ENCODE measurements around the gene CLRN2. TPM values are rescaled to one million over a fixed set of nuclear protein-coding genes. Genes with fewer than 3 reads are reported as not detected.

The CLRN2 gene
- total and polyA plus RNA-seq, 2 of the 4 experiments (the other 2 are of a cell fraction): not detected

- H3K4me2 ChIP-seq (ENCODE audit: low read depth, low read length): no peak overlapping the region
- ChIA-PET POLR2A (ENCODE audit: unreplicated experiment) (no interaction called here), CTCF (no interaction called here)
- no peaks in the 10 kb centered on the region for H4K20me1 ChIP-seq (ENCODE audit: insufficient read depth, low read length)
- H4K8ac ChIP-seq (ENCODE audit: low read depth in 2 of 2, low read length in 2 of 2): no peak overlapping the region
- H3K23ac ChIP-seq (ENCODE audit: low read depth, low read length): no peak overlapping the region
- no peaks in the 10 kb centered on the region for H3K79me1 ChIP-seq (ENCODE audit: low read depth in 1 of 2, low read length in 2 of 2)
- WGBS, 2 experiments (ENCODE audit: extremely low coverage in 2 of 2, insufficient read length in 1 of 2): no CpG with 5 or more reads among the region's 2 CpGs
- H3K4ac ChIP-seq (ENCODE audit: low read depth, low read length): no peak overlapping the region
- no TSS peak for BruUV-seq (replicated peaks)
- H3K4me3 ChIP-seq (ENCODE audit: insufficient read depth, low read depth, low read length): no peak overlapping the region
- H3K14ac ChIP-seq (replicated peaks; ENCODE audit: low read depth, low read length): no peak overlapping the region
- no peak overlapping the region for H2BK5ac ChIP-seq (ENCODE audit: low read depth, low read length, poor library complexity, severe bottlenecking)
- no peak overlapping the region for H3K18ac ChIP-seq (ENCODE audit: low read depth, low read length)
- H2BK120ac ChIP-seq (ENCODE audit: low read depth, low read length): no peak overlapping the region
- intact Hi-C loops (cut with micrococcal nuclease): no loop called here
- H3K9me3 ChIP-seq (ENCODE audit: control insufficient read depth, insufficient read depth, low read length): peaks cover 4% of the 10 kb centered on the region
- H3K9me1 ChIP-seq (ENCODE audit: insufficient read depth, low read length): no peaks in the 10 kb centered on the region
- in situ Hi-C loops (cut with MboI; ENCODE audit: low sequenced_read_pairs): no loop called here
- no peak for ATAC-seq (ENCODE audit: low read depth)
- no peaks in the 10 kb centered on the region for H3K4me1 ChIP-seq (ENCODE audit: control insufficient read depth, insufficient read depth, low read length)
- H2AFZ ChIP-seq (replicated peaks; ENCODE audit: low read length, poor library complexity): no peak overlapping the region
- no peak overlapping the region for H3K27ac ChIP-seq (ENCODE audit: insufficient read depth, low read length)
- peaks cover 2% of the 10 kb centered on the region for H3K36me3 ChIP-seq (ENCODE audit: control insufficient read depth, insufficient read depth, low read length)
- no peak overlapping the region for H4K91ac ChIP-seq (ENCODE audit: insufficient read depth, low read depth, low read length)
- H3K56ac ChIP-seq (ENCODE audit: extremely low read depth, insufficient read depth, low read length): no peak overlapping the region
- no peak overlapping the region for H2AK5ac ChIP-seq (ENCODE audit: low read depth, low read length)
- DNase-seq: no peak
- no peak overlapping the region for H2AK9ac ChIP-seq (replicated peaks; ENCODE audit: low read depth, low read length, poor library complexity)
- H4K5ac ChIP-seq (ENCODE audit: low read depth, low read length): no peak overlapping the region
- no peak overlapping the region for H2BK20ac ChIP-seq (ENCODE audit: low read depth, low read length)
- H3K9ac ChIP-seq (ENCODE audit: low read depth, low read length): no peak overlapping the region
- H3K27me3 ChIP-seq (ENCODE audit: control insufficient read depth, insufficient read depth, low read length): no peaks in the 10 kb centered on the region
- dilution Hi-C loops (cut with HindIII; ENCODE audit: low sequenced_read_pairs, unreplicated experiment): no loop called here
- no peak for TF ChIP-seq USF2 (IDR thresholded peaks at IDR 0.05; ENCODE audit: low read depth, low read length)
- no peak for TF ChIP-seq MAZ (IDR thresholded peaks at IDR 0.05; ENCODE audit: borderline replicate concordance, low read depth, low read length)
- H2BK15ac ChIP-seq (ENCODE audit: low read depth, low read length): no peak overlapping the region
Observed at GRCh38 chr4:17482716-17483115, 32.2 kb upstream of the CLRN2 start.
